GM11168 (cell line): Measurements from ENCODE around the gene ZNF248.
"Not testable (repeated sequence)": the region's sequence is repeated elsewhere in the genome, so short reads cannot be mapped to it uniquely, and the experiment has no call there.

Source experiments
- in situ Hi-C: fragments of 300-500 bp; cut with MboI; formaldehyde crosslinking; loops from one replicate; pipeline ENCODE4 v1.12.0; 2022; ENCODE audit warnings: low sequenced_read_pairs; ENCODE audit not compliant: unreplicated experiment

The ZNF248 gene

DNA sequence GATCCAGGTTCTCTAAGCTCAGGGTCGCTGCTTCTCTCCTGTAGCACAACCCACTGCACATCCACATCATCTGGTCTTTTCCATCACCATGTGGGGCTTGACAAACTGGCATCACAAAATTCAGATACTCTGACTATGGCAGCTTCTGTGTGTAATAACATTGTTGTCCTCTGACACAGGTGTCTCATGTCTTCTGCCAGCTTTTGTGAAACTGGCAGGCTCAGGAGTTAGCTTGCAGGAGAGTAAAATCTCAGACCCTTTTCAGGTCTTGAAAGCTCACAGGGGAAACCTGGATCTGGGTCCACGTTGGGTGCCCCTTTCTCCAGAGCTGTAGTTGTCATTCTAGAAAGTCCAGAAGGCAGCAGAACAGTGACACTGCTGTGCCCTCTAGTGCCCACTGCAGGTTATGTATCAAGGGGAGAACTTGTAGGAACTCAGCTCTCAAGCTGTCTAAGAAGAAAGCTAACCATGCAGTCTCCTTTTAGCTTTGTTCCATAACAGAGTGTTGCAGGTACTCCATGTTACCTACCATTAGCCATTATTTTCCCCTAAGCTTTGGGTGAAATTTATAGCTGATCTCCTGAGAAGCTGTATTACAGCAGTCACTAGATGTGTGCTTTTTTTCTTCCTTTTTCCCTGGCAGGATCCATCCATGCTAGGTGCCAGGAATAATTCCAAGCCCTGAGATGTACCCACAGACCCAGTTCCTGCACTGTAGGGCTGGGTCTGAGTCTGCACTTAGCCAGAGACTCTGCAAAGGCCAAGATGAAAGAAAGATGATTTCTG is 102.7 kb downstream of the ZNF248 start:
- in situ Hi-C loops: no loop called here

DNA sequence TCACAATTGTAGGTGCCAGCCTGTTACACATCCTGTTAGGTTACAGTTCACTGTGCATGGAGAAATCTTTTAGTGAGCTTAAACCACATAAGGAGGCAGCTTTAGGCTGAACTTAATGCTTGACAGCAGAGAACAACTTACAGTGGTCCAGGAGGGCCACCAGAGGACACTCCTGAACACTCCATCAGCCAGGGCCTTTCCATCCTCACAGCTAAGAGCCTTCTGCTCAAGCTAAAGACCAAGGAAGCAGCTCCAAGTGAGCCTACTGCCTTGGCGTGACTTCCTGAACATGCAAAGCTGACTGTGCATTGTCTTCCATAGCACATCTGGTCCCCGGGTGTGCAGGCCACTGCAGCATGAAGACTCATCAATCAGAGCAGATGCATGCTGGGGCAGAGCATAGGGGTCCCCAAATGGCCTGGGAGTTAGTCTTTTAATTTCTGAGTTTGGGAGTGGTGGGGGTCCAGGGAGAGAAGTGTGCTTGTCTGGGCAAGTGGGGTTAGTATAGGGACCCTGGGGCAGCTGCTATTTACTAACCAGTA is 105.0 kb downstream of the ZNF248 start:
- in situ Hi-C loops: no loop called here

DNA sequence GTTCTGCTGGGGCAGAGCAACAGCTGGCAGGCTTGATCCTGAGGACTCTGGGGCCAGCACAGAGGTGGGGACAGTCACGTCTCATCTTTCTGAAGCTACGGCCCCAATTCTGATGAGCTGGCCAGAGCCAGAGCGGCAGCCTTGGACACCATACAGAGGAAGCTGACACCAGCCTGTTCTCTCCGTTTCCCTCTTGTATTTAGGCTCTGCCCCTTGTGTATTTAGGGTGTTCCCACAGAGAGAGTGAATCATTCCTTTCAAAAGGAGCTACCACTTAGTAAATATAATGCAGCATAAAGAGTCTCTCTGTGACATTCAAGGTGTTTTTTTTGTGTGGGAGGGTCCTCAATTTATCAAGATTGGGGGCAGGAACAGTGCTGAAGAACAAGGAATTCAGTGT is 109.2 kb downstream of the ZNF248 start:
- in situ Hi-C loops: no loop called here

DNA sequence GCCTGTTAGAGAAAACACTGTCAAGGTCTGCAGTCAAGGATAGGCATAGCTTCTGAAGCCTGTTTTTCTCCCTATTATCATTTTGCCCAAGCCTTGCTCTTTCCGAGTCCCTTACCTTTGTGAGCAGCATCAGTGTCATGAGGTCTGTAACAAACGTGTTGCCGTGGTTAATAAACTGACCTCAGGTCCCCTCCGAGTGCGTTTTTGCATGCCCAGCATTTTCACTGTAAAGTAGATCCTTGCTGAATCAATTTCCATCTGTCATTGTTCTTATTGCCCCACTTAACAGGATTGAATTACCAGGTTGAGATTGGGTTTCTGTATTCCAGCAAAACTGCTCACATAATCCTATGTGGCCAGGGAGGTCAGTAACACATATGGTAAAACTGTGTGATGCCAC is 110.3 kb downstream of the ZNF248 start:
- in situ Hi-C loops: no loop called here

DNA sequence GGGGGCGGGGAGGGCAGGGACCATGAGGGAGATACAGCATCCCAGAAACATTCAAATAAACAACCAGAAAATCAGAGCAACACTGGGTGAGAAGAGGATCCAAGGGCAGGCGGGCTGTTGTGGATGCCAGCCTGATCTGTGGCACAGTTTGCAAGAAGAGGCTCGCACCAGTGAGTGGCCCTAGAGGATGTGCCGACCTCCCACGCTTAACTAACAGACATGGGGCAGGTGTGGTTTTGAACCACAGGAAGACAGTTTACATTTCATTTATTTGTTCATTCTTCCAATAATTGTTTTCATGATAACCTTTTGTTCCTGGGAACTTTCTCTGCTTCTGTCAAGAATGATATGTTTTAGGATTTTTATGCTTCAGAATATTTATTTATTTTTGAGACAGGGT is 115.6 kb downstream of the ZNF248 start:
- in situ Hi-C loops: no loop called here

DNA sequence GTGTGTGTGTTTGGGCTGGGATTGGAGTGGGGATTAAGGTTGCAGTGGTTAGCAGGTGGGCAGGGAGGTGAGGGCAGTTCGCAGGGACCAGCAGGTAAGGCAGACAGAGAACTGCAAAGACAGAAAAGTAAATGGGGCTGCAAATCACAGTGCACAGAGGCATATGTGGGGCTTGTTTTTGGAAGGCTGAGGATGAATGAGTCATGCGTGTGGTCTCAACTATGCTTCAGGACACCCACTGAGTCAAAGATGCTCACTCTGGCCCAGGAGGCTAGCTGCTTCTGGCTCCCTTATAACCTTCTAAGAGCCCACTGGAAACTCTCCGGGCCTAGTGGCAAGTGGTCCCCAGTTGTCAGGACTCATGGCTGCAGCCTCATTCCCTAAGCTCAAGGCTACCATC is 118.2 kb downstream of the ZNF248 start:
- in situ Hi-C loops: no loop called here

DNA sequence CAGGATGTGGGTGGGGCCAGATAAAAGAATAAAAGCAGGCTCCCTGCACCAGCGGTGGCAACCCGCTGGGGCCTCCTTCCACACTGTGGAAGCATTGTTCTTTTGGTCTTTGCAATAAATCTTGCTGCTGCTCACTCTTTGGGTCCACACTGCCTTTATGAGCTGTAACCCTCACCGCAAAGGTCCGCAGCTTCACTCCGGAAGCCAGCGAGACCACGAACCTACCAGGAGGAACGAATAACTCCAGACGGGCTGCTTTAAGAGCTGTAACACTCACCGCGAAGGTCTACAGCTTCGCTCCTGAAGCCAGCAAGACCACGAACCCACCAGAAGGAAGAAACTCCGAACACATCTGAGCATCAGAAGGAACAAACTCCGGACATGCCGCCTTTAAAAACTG is 119.2 kb downstream of the ZNF248 start:
- in situ Hi-C loops: not testable (repeated sequence)

DNA sequence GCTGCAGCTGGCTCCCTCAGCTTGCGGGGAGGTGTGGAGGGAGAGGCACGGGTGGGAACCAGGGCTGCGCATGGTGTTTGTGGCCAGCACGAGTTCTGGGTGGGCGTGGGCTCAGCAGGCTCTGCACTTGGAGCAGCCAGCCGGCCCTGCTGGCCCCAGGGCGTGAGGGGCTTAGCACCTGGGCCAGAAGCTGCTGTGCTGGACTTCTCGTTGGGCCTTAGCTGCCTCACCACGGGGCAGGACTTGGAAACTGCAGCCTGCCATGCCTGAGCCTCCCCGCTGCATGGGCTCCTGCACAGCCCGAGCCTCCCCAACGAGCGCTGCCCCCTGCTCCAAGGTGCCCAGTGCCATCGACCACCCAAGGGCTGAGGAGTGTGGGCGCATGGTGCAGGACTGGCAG is 120.1 kb downstream of the ZNF248 start:
- in situ Hi-C loops: no loop called here

DNA sequence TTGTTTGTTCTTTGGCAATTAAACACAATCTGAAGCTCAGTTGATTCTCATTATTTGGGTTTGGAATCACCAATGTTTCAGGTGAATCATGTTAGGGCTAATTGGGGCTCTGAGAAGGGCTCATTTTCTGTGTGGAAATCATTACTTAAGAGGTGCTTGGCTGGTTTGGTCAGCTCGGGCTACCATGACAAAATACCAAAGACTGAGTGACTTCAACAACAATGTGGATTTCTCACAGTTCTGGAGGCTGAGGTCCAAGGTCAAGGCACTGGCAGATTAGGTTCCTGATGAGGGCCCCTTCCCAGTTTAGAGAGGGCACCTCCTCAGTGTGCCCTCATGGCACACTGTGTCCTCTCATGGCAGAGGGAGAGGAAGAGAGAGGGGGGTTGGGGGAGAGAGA is 121.3 kb downstream of the ZNF248 start:
- in situ Hi-C loops: no loop called here

DNA sequence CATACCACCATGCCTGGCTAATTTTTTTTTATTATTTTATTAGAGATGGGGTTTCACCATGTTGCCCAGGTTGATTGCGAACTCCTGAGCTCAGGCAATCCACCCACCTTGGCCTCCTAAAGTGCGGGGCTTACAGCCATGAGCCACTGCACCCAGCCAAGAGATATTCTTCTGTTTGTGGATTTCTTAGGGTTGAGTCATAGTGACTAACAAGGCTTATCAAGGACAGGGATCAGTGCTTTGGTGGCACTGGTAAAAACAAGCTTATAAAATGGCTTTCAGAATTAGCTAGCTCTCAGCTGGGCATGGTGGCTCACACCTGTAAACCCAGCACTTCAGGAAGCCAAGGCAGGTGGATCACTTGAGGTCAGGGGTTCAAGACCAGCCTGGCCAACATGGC is 122.4 kb downstream of the ZNF248 start:
- in situ Hi-C loops: no loop called here
